ENCODE data around the gene SLC15A3. TPM values are rescaled to one million over a fixed set of nuclear protein-coding genes. Genes with fewer than 3 reads are reported as not detected.

SLC15A3 gene
- total RNA-seq, 4 donors from 2014 or later: 32.2 to 94.4 (median 64.8) TPM

- peak within 1 kb of the TSS; percentile 53 to 73 (median 62) for H3K4me3 ChIP-seq
- whole genome bisulfite sequencing, 2 donors: 1 to 2% methylated on average over 31 to 63 of the region's 69 CpGs
- H3K27ac ChIP-seq: peak within 1 kb of the TSS in 1 of 4 donors; percentile 56
- peaks cover 0 to 57% (median 29%) of the 10 kb centered on the region in 3 donors for H3K36me3 ChIP-seq
- H3K4me1 ChIP-seq: peaks cover 0 to 37% (median 25%) of the 10 kb centered on the region in 4 donors
- peaks cover 0 to 11% of the 10 kb centered on the region in 2 donors for H3K27me3 ChIP-seq
- TF ChIP-seq CTCF (IDR thresholded peaks at IDR 0.05) (peak in 1 of 5 experiments; percentile 25), EP300 (IDR thresholded peaks at IDR 0.05) (peak in 1 of 2 donors; percentile 25), POLR2A (IDR thresholded peaks at IDR 0.05) (peak in 1 of 2 donors; percentile 37)
- DNase-seq (ENCODE audit: low spot score in 2 of 2): no peak
- no peaks in the 10 kb centered on the region for H3K9me3 ChIP-seq
Observed at GRCh38 chr11:60924110-60924905, 27.7 kb downstream of the SLC15A3 start, which contains the start of gene TMEM132A. Gene TMEM132A, plus strand, starts transcription at chr11:60924460. Its CDS starts 174 bp downstream, at chr11:60924634.

GRCh38 chr11:60923800-60924109, 28.2 kb downstream of the SLC15A3 start:
- Histone ChIP-seq H3K4me1 (peaks cover 0 to 43% (median 29%) of the 10 kb centered on the region in 4 donors), H3K36me3 (peaks cover 0 to 51% (median 29%) of the 10 kb centered on the region in 3 donors), H3K4me3 (peak overlapping the region in 1 of 4 donors; percentile 59), H3K9me3 (no peaks in the 10 kb centered on the region), H3K27ac (peak overlapping the region in 1 of 4 donors; percentile 56), H3K27me3 (peaks cover 0 to 11% of the 10 kb centered on the region in 2 donors)
- 27 to 45% methylated on average over 6 of the region's 6 CpGs for WGBS, 2 donors
- DNase-seq (ENCODE audit: low spot score in 2 of 2): no peak
- TF ChIP-seq CTCF (IDR thresholded peaks at IDR 0.05) (no peak), POLR2A (IDR thresholded peaks at IDR 0.05) (no peak), EP300 (IDR thresholded peaks at IDR 0.05) (no peak)

- Histone ChIP-seq H3K9me3 (no peaks in the 10 kb centered on the region), H3K27ac (no peak overlapping the region), H3K4me1 (peaks cover 0 to 47% (median 31%) of the 10 kb centered on the region in 4 donors), H3K4me3 (no peak overlapping the region), H3K27me3 (peaks cover 0 to 11% of the 10 kb centered on the region in 2 donors), H3K36me3 (peaks cover 0 to 47% (median 29%) of the 10 kb centered on the region in 3 donors)
- WGBS, 2 donors: 62 to 70% methylated on average over 5 of the region's 5 CpGs
- TF ChIP-seq CTCF (IDR thresholded peaks at IDR 0.05): no peak
- no peak for TF ChIP-seq EP300 (IDR thresholded peaks at IDR 0.05)
- no peak for TF ChIP-seq POLR2A (IDR thresholded peaks at IDR 0.05)
- no peak for DNase-seq (ENCODE audit: low spot score in 2 of 2)
Observed at GRCh38 chr11:60923326-60923725, 28.6 kb downstream of the SLC15A3 start.

- 79 to 83% methylated on average over 6 of the region's 6 CpGs for WGBS, 2 donors
- TF ChIP-seq EP300 (IDR thresholded peaks at IDR 0.05): no peak
- Histone ChIP-seq H3K27me3 (peaks cover 0 to 11% of the 10 kb centered on the region in 2 donors), H3K9me3 (no peaks in the 10 kb centered on the region), H3K36me3 (peaks cover 0 to 48% (median 29%) of the 10 kb centered on the region in 3 donors), H3K4me3 (no peak overlapping the region), H3K27ac (no peak overlapping the region), H3K4me1 (peaks cover 0 to 51% (median 31%) of the 10 kb centered on the region in 4 donors)
- DNase-seq (ENCODE audit: low spot score in 2 of 2): no peak
Observed at GRCh38 chr11:60922906-60923305, 29.1 kb downstream of the SLC15A3 start.

- WGBS, 2 donors: 60 to 70% methylated on average over 12 to 23 of the region's 23 CpGs
- Histone ChIP-seq H3K27me3 (peaks cover 0 to 11% of the 10 kb centered on the region in 2 donors), H3K4me1 (peaks cover 0 to 62% (median 34%) of the 10 kb centered on the region in 4 donors), H3K27ac (no peak overlapping the region), H3K9me3 (no peaks in the 10 kb centered on the region), H3K4me3 (no peak overlapping the region), H3K36me3 (peaks cover 0 to 51% (median 29%) of the 10 kb centered on the region in 3 donors)
- no peak for DNase-seq (ENCODE audit: low spot score in 2 of 2)
- TF ChIP-seq EP300 (IDR thresholded peaks at IDR 0.05) (no peak), CTCF (IDR thresholded peaks at IDR 0.05) (no peak), POLR2A (IDR thresholded peaks at IDR 0.05) (no peak)
Observed at GRCh38 chr11:60921777-60922335, 30.1 kb downstream of the SLC15A3 start.
